DMS114 treated with DMSO at 0.1 percent for 48 hours (cell line): ENCODE data around the gene RASL12.
"Not testable (repeated sequence)": the region's sequence is repeated elsewhere in the genome, so short reads cannot be mapped to it uniquely, and the experiment has no call there.

ENCODE experiments used
- DNase-seq: peaks from one replicate; lab custom pipeline; 2025; ENCODE audit not compliant: unreplicated experiment; lab: John Stamatoyannopoulos, UW

The RASL12 gene, protein sequence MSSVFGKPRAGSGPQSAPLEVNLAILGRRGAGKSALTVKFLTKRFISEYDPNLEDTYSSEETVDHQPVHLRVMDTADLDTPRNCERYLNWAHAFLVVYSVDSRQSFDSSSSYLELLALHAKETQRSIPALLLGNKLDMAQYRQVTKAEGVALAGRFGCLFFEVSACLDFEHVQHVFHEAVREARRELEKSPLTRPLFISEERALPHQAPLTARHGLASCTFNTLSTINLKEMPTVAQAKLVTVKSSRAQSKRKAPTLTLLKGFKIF

DNA sequence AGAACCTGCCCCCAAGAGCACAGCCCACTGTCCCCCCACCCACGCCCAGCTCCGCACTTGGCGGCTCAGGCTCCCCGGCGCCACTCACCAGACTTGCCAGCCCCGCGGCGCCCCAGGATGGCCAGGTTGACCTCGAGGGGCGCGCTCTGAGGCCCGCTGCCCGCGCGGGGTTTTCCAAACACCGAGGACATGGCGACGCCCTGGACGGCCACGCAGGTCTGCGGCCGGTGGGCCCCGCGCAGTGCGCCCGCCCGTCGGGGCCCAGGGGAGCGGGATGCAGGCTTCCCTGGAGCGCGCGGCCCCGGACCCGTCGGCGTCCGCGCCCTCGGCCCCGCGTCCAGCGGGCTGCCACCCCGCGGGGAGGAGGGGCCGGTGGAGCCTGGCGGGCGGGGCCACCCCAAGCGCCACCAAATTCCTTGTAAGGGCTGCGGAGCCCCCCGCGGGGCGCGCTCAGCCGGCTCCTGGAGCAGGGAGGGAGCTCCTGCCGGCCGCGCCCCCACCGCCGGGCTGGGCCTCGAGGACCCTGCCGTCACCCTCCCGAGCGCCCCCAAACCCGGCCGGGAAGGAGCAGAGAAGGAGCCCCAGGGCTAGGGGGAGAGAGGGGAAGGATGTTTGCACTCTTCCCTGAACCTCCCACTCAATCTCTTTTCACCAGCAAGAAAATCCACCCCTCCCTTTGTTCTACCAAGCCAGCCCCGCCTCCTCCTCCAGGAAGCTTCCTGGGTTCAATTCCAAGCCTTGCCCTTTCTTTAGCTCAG is at the start of gene RASL12:
Gene RASL12, minus strand, starts transcription at position 347 of the 758 bp plus-strand sequence. Its CDS starts 156 bp downstream, at position 191.
- DNase-seq, result no peak

DNA sequence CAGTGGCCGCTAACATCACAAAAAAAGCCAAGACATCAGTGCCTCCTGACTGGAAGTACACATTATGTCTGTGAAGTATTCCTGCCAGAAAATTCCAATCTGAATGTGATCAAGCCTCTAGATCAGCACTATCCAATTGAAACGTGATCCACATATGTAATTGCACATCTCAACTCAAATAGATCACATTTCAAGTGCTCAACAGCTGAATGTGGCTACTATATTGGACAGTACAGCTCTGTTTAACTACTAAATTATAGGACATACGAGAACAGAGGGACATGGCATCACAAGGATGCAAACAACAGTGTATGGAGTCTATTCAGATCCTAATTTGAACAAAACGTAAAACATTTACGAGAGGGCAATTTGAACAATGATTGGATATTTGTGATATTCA is 47.8 kb upstream of the RASL12 start:
- DNase-seq, result no peak

DNA sequence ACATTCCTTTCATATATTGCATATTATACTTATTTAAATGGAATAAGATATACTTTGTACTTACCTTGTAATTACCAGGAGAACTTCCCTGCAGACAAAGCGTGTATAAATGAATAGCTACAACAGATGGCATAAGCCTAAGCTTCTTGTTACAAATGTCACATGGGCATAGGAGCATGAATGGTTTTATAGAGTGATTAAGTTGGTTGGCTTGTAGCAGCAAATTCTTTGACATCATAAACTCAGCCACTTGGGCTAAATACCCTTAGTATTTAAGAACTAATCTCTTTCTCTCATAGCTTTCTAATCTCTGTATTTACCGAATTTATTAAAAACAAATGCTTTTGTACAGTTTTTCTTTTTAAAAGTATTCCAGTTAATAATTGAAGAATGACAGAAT is 47.3 kb upstream of the RASL12 start, which contains the start of gene UBAP1L:
Gene UBAP1L, minus strand, starts transcription at position 115 of the 400 bp plus-strand sequence. CDS start 8,985 bp downstream, outside the sequence.
- DNase-seq, result no peak

DNA sequence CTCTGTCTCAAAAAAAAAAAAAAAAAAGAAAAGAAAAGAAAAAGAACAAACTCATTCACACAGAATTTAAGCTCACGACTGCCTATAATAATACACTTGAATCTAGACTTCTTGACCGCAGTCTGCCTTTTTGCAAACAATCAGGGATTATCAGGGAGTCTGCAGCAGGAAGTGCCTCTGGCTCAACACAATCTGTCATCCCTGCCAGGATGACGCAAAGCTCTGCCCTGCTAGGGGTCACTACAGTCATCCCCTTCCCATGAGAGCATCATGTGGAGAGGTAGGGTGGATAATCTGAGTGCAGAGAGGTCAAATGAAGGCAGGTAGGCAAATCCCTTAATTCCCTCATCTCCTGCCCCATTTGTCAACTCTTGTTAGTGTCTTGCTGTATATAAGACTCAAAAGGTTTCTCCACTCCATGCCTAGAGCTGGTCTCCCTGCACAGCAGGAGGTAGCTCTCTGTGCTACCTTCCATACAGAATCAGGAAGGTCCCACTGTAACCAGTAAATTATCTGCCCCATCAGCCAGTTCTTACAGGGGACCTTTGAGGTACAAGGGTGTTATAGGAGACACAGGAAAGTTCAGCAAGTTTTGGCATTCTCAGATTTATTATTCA is 43.0 kb upstream of the RASL12 start:
- DNase-seq, result no peak

DNA sequence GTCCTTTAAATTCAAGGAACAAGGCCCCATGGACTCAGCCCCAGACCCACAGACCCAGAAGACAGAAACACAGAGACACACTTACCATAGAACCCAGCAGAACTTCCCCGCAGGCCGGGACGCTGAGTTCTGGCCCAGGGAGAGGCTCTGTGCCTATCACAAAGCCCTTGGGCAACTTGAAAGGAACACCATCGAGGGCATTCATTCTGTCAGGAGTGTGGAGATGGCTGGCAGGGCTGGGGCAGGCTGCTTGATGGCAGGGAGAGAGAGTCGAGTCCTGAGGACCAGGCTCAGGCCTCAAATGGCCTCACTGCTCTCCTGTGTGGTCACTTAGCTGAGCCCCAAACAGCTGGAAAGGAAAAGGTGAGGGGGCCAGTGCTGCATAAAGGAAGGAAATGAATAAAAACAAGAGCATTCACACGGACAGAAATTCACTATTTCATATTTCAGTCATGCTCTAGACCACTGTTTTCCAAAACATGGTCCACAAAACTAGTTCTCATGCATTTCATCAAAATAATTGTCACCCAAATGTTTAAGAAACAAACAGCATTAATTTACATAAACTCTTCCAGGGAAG is 38.3 kb upstream of the RASL12 start:
- DNase-seq, result no peak

DNA sequence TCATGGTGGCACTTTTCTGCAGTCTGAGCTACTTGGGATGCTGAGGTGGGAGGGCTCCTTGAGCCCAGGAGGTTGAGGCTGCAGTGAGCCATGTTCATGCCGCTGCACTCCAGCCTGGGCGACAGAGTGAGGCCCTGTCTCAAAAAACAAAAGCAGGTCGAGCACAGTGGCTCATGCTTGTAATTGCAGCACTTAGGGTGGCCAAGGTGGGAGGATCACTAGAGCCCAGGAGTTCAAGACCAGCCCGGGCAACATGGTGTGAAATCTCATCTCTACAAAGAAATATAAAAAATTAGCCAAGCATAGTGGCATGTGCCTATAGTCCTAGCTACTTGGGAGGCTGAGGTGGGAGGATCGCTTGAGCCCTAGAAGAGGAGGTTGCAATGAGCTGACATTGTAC is 37.2 kb upstream of the RASL12 start:
- no peak for DNase-seq

DNA sequence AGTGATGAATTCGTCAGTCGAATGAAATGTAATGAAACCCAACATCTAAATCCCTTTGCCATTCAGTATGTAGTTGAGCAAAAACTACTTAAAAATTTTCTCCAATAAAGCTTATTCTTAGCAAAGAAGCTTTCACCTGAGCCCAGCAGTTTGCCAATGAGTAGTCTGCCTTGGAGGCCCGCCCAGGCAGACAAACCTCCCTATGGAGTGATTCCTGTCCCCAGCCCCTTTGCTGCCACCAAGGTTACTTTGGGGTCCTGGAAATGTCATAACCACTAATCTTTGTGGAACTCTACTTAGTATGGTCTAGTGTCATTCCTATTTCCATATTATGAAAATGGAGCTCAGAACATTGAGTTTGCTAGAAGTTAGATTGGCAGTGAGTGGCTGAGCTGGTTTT is 35.1 kb upstream of the RASL12 start:
- DNase-seq, result no peak

DNA sequence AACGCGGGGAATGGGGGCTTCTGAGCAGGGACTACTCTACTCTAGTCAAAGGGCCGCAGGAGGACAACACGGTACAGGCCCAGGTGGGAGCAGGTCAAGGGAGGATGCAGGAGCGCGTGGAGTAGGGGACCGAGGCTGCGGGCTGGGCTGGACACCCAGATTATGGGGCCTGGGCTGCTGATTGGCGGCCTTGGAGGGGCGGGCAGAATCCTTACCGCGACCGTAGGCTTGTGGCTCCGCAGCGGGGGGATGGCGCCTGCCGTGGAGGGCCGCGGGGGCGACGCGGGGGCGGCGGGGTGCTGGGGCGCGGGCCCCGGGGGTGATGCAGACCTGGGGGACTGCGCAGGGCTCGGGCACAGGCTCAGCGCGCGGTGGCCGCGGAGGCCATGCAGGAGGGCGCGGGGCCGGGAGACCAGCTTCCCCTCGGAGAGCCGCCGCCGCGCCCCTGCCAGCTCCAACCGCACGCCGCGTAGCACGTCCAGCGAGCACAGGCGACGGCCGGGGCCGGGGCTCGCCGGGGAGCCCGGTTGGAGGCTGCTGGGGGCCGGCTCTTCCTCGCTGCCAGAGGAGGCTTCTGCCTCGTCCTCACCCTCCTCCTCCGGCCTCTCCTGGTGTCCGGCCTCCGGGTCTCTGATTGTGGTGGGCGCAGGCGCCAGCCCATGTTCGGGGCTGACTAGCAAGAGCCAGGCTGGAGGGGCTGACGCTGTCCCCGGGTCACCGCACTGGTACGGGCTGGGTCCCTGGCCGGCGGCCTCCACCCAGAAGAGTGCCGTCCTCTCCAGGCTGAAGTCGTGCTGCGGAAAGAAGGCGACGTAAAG is 34.3 kb upstream of the RASL12 start:
- DNase-seq, result no peak

DNA sequence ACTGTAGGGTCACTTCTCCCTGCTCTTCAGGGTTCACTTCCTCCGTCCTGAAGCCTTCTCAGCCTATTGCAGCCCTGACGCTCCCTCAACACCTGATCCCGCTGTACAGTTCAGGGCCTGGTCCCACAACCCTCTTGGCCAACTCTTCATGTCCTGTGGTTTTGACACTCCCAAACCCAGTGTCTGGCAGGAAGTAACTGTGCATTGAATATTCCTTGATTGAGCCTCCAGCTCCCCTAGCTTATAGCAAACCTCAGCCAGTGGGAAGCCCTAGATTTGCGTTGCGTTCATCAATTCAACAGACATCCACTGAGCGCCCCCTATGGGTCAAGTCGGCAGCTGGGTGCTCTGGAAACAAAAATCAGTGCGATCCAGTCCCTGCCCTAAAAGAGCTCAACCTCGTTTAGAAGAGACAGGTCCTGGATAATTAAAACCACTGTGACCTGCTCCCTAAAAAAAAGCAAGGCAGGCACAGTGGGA is 33.7 kb upstream of the RASL12 start:
- DNase-seq, result no peak

DNA sequence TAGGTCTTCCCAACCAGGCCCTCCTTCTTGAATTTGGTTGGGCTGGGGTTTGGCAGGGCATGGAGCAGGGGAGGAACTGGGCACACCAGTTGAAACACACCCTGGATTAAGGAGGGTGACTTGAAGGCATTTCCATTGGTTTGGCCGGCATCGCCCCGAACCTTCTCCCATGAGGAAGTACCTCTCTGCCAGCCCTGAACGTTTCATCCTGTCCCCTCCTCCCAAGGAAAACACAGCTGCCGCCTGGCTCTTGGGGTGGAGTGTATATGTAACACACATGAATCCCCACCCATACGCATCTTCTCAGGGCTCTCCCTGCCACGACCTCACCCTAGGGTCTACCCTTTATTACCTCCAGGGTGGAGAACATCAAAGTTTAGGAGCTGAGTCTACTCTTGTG is 32.7 kb upstream of the RASL12 start:
- DNase-seq, result no peak

DNA sequence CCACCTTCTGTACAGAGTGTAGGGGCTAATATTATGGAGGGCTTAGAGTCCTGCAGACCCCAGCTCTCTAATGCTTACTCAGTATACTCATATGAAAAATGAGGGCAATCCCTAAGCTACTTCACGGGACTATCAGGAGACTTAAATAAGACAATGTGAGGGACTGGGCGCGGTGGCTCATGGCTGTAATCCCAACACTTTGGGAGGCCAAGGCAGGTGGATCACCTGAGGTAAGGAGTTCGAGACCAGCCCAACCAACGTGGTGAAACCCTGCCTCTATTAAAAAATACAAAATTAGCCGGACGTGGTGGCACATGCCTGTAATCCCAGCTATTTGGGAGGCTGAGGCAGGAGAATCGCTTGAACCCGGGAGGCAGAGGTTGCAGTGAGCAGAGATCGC is 32.0 kb upstream of the RASL12 start:
- DNase-seq, result not testable (repeated sequence)

DNA sequence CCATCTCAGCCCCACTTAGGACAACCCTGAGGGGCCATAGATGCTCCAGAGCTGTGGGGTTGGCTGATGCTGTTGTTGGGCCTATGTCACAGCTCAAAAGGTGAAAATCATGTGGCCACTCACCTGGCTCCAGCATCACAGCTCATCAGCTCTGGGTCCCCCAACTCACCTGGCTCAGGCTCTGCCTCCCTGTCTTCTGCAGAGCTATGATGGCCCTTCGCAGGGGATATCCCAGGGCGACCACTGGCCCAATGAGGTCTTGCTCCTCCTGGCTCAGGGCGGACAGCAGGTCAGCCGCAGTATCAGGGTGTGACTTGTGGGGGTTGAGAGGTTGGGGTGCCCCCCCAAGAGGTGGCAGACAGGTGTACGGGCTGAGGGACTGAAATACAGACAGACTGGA is 31.5 kb upstream of the RASL12 start:
- no peak for DNase-seq

DNA sequence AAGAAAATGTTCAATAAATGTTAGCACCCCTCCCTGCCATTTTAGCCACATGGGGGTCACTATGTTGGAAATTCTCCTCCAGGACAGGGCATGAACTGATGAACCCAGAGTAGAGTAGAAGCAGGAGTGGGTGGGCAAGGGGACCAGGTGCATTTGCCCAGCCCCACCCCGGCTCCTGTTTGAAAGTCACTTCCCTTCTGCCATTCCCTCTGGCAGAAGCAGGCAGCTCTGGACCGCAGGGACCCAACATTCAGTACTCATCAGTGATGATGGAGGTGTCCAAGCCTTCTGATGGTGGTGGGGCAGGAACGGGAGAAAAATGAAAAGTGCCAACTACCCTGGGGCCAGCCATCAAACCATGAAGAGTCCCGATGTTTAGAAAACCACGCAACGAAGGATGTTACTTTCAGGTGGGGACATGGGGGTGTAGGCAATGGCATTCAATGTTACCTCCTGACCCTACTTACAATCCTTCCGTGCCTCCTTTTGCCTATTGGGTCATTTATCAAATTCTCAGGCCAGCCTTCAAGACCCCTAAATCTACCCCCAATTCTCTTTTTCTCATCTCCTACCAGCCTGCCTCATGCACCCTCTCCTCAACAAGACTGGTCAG is 30.0 kb upstream of the RASL12 start:
- no peak for DNase-seq

DNA sequence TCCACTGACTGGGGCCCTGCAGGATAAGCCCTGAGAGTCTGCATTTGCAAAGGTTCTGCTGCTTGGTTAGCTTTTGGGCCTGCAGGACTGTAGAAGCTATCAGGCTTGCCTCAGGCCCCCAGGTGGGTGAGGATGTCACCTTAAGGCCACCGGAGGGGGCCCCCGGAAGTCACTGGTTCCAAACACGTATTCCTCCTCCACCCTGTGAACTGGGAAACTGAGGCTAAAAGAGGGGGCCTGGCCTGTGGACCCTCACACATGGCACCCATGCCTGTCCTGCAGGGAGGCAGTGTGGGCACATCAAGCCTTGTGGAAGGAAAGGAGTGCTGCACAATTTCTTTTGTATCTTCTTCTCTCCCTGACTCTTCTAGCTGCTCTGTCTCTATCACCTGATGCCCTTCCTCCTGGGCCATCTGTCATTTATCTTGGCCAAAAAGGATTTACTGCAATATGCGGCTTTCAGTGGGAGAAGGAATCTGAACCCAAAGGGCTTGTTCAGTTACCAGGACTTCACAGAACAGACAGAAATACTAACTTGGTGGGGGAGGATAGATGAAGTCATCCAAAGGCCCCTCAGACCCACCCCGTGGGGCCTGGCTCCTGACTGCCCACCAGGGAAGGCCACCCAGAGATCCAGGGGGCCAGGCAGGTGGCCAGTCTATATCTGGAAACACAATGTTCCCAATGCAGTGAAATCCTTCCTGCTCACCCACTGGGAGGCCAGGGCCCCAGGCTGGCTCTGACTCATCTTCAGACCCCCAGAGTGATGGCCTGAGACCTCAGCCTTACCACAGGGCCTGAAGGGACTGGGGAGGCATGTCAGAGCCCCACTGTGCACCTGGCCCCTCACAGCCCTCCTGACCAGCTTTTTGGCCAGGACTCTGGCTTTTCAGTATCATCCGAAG is 28.9 kb upstream of the RASL12 start:
- no peak for DNase-seq

DNA sequence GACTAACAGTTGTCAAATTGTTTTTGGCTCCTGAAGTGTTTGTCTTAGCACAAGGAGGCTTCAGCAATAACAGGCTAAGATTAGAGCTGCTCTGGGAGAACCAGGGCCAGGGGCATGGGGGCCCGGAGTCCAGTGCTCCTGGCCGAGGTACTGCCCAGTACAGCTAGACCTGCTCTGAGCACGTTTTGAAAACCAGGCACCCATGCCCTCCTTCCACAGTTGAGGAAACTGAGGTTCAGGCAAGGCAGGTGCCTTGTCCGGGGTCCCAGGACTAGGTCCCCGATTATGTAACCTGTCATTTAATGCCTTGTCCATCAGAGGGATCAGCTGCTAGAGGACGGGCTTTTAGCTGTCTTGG is 27.9 kb upstream of the RASL12 start:
- DNase-seq, result no peak

DNA sequence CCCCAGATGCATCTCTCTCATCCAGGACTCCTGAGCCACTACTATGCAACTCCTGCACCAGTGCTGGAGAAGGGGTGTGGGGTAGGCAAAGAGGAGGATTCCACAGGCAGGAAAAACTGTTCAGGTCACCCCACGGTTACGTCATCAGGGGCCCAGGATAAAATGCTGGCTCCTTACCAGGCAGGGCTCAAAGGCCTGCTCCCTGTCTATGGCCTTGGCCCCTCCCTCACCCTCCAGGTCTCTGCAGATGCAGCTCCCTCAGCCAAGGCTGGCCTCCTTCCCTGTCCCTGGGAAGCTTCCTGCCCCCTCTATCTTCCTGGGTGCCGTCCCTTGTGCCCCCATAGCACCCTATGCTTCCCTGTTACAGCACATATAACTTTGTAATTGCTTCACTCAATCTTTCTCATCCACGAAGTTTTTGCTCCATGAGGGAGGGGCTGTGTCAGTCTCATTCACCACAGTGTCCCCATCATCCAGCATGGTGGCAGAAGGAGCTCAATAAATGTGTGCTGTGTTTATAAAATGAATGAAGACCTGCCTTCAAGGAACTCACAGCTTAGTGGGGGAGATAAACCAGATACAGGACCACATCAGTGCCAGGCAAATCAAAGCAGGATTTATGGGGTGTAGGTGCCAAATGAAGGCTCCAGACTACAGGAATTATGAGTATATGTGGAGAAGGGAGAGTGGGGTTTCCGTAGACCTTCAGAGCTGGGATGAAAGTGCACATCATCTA is 27.4 kb upstream of the RASL12 start:
- no peak for DNase-seq

DNA sequence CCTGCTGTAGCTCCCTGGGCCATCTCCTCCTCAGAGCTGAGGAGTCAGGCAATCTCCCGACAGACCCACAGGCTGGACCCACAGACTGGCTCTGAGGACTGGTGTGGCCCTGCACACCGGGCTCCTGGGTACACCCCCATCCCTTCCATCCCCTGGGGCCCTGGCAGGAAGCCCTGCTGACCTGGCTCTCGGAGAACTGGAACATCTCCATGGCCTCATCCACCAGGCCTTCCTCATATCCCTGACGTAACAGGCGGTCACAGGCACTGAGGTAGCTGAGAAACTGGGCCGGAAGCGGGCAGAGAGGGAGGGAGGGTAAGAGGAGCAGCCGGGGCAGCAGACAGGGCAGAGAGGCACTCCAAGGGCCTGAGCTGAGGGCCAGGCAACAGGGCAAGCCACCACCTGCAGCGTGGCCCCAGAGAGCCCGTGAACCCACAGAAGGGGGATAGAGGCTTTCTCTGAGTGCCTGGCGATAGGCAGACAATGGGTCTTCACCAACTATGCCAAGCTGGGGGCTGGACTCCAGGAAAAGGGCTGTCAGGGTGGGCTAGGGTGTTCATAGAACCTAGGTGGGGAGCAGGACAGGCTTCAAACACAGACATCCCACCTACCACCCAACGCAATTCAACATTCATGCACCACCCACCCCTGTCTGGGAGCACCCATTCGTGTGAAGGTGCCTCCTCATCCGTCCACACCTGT is 26.7 kb upstream of the RASL12 start:
- no peak for DNase-seq

DNA sequence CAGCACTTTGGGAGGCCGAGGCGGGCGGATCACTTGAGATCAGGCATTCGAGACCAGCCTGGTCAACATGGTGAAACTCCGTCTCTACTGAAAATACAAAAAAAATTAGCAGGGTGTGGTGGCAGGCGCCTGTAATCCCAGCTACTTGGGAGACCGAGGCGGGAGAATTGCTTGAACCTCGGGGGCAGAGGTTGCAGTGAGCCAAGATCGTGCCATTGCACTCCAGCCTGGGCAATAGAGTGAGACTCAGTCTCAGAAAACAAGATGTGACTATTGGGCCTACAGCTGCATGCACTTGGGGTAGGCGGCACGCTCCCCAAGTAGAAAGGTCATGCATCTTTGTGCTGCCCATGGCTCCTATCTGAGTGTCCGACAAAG is 26.0 kb upstream of the RASL12 start:
- DNase-seq, result not testable (repeated sequence)
